ENCODE measurements around the gene IFNA8.

IFNA8 gene

GRCh38 chr9:21399956-21400355 is 9.0 kb upstream of the IFNA8 start:
- TF ChIP-seq CTCF (IDR thresholded peaks at IDR 0.05; ENCODE audit: insufficient read depth, low read length, poor library complexity, severe bottlenecking) (no peak), EZH2phosphoT487 (conservative IDR thresholded peaks at IDR 0.05; ENCODE audit: low read length) (no peak)
- Histone ChIP-seq H3K9ac (ENCODE audit: low read length) (no peak overlapping the region), H3K4me3 (ENCODE audit: insufficient read depth, low read length, poor library complexity, severe bottlenecking) (no peak overlapping the region), H3K36me3 (ENCODE audit: low read length) (no peaks in the 10 kb centered on the region), H4K20me1 (ENCODE audit: low read depth, low read length) (no peaks in the 10 kb centered on the region), H3K9me3 (ENCODE audit: insufficient read depth, low read length) (no peaks in the 10 kb centered on the region), H3K4me2 (ENCODE audit: low read depth, low read length, poor library complexity, severe bottlenecking) (no peak overlapping the region), H3K27ac (ENCODE audit: low read depth, low read length) (no peak overlapping the region), H3K27me3 (ENCODE audit: low read length) (no peaks in the 10 kb centered on the region), H2AFZ (ENCODE audit: low read depth, low read length, severe bottlenecking) (no peak overlapping the region), H3K9me2 (replicated peaks; ENCODE audit: insufficient read depth, low read length) (no peaks in the 10 kb centered on the region), H3K79me2 (ENCODE audit: insufficient read depth, low read length) (no peaks in the 10 kb centered on the region), H3F3A (ENCODE audit: insufficient read depth) (no peaks in the 10 kb centered on the region)

- H3K4me3 ChIP-seq (ENCODE audit: insufficient read depth, low read length, poor library complexity, severe bottlenecking) = no peak overlapping the region
Measured at GRCh38 chr9:21402386-21403251, 6.3 kb upstream of the IFNA8 start.

GRCh38 chr9:21404146-21404545 is 4.8 kb upstream of the IFNA8 start:
- Histone ChIP-seq H3K4me3 (ENCODE audit: insufficient read depth, low read length, poor library complexity, severe bottlenecking) (no peak overlapping the region), H3K27ac (ENCODE audit: low read depth, low read length) (no peak overlapping the region), H3K36me3 (ENCODE audit: low read length) (no peaks in the 10 kb centered on the region), H3K9me2 (replicated peaks; ENCODE audit: insufficient read depth, low read length) (no peaks in the 10 kb centered on the region), H4K20me1 (ENCODE audit: low read depth, low read length) (no peaks in the 10 kb centered on the region), H3K9ac (ENCODE audit: low read length) (no peak overlapping the region), H3K79me2 (ENCODE audit: insufficient read depth, low read length) (no peaks in the 10 kb centered on the region), H3K9me3 (ENCODE audit: insufficient read depth, low read length) (no peaks in the 10 kb centered on the region), H3K27me3 (ENCODE audit: low read length) (no peaks in the 10 kb centered on the region), H2AFZ (ENCODE audit: low read depth, low read length, severe bottlenecking) (no peak overlapping the region), H3K4me2 (ENCODE audit: low read depth, low read length, poor library complexity, severe bottlenecking) (no peak overlapping the region), H3F3A (ENCODE audit: insufficient read depth) (no peaks in the 10 kb centered on the region)
- TF ChIP-seq EZH2phosphoT487 (conservative IDR thresholded peaks at IDR 0.05; ENCODE audit: low read length) (no peak), CTCF (IDR thresholded peaks at IDR 0.05; ENCODE audit: insufficient read depth, low read length, poor library complexity, severe bottlenecking) (no peak)

More at GRCh38 chr9:21402386-21403251, 6.3 kb upstream of the IFNA8 start:
- Histone ChIP-seq H3K27me3 (ENCODE audit: low read length) (no peaks in the 10 kb centered on the region), H3K9me3 (ENCODE audit: insufficient read depth, low read length) (no peaks in the 10 kb centered on the region), H3K4me2 (ENCODE audit: low read depth, low read length, poor library complexity, severe bottlenecking) (no peak overlapping the region), H2AFZ (ENCODE audit: low read depth, low read length, severe bottlenecking) (no peak overlapping the region), H3K9ac (ENCODE audit: low read length) (no peak overlapping the region), H3K79me2 (ENCODE audit: insufficient read depth, low read length) (no peaks in the 10 kb centered on the region), H3F3A (ENCODE audit: insufficient read depth) (no peaks in the 10 kb centered on the region), H4K20me1 (ENCODE audit: low read depth, low read length) (no peaks in the 10 kb centered on the region), H3K9me2 (replicated peaks; ENCODE audit: insufficient read depth, low read length) (no peaks in the 10 kb centered on the region), H3K27ac (ENCODE audit: low read depth, low read length) (no peak overlapping the region), H3K36me3 (ENCODE audit: low read length) (no peaks in the 10 kb centered on the region)
- TF ChIP-seq CTCF (IDR thresholded peaks at IDR 0.05; ENCODE audit: insufficient read depth, low read length, poor library complexity, severe bottlenecking) = no peak
- no peak for TF ChIP-seq EZH2phosphoT487 (conservative IDR thresholded peaks at IDR 0.05; ENCODE audit: low read length)

Data from SU-DHL-6 (cell line).